IMR-90 (cell line): ENCODE data around the gene FDXR. TPM values are rescaled to one million over a fixed set of nuclear protein-coding genes. Genes with fewer than 3 reads are reported as not detected.

Experiments used
- ATAC-seq: fragments of 200-7000 bp; cut with Tn5 transposase; 2 replicates; pipeline ENCODE4 v1.9.1; 2020; ENCODE audit warnings: low read depth, mild to moderate bottlenecking, moderate library complexity
- BruUV-seq: library from RNA; stranded (reverse); fragments of 400-500 nt; replicated peaks from 2 replicates; lab custom pipeline; 2021; lab: Mats Ljungman, UMichigan
- CTCF ChIA-PET: fragments of 300-600 bp; formaldehyde crosslinking; extraction: SDS; loops from one replicate; lab custom pipeline; 2021; ENCODE audit warnings: antibody characterized with exemption; lab: Yijun Ruan, JAX
- POLR2A ChIA-PET: fragments of 300-600 bp; sonication (Branson Sonifier 250); formaldehyde crosslinking; loops from one replicate; lab custom pipeline; 2022; ENCODE audit warnings: antibody characterized with exemption; ENCODE audit not compliant: unreplicated experiment; lab: Charles Lee
- DNase-seq: peaks from one replicate; pipeline ENCODE4 v3.0.0; 2013
- H2AFZ ChIP-seq: replicated peaks from 2 replicates; pipeline ENCODE3; 2013; ENCODE audit warnings: low read length, mild to moderate bottlenecking; ENCODE audit not compliant: poor library complexity
- H2AK5ac ChIP-seq: 2 replicates; pipeline ENCODE4 v1.6.1; 2013; ENCODE audit warnings: low read depth, low read length, inconsistent platforms
- H2AK9ac ChIP-seq: replicated peaks from 2 replicates; pipeline ENCODE3; 2013; ENCODE audit warnings: mild to moderate bottlenecking, low read depth, low read length, moderate library complexity; ENCODE audit not compliant: poor library complexity
- H2BK120ac ChIP-seq: 2 replicates; pipeline ENCODE4 v1.6.1; 2013; ENCODE audit warnings: low read depth, low read length, inconsistent platforms
- H2BK15ac ChIP-seq: 3 replicates; pipeline ENCODE4 v1.6.1; 2013; ENCODE audit warnings: low read depth, low read length, inconsistent platforms
- H2BK20ac ChIP-seq: 2 replicates; pipeline ENCODE4 v1.6.1; 2013; ENCODE audit warnings: low read depth, mild to moderate bottlenecking, inconsistent platforms, low read length, moderate library complexity
- H2BK5ac ChIP-seq: 2 replicates; pipeline ENCODE4 v1.6.1; 2013; ENCODE audit warnings: mild to moderate bottlenecking, low read depth, low read length, inconsistent platforms; ENCODE audit not compliant: poor library complexity, severe bottlenecking
- H3K14ac ChIP-seq: replicated peaks from 2 replicates; pipeline ENCODE4 v1.6.1; 2013; ENCODE audit warnings: low read depth, low read length, inconsistent platforms
- H3K18ac ChIP-seq: 2 replicates; pipeline ENCODE4 v1.6.1; 2013; ENCODE audit warnings: low read depth, low read length, control low read depth
- H3K23ac ChIP-seq: 2 replicates; pipeline ENCODE4 v1.6.1; 2013; ENCODE audit warnings: low read depth, low read length, inconsistent platforms
- H3K27ac ChIP-seq: 2 replicates; pipeline ENCODE4 v1.5.1; 2013; ENCODE audit warnings: mild to moderate bottlenecking, control low read depth, low read length; ENCODE audit not compliant: insufficient read depth
- H3K27me3 ChIP-seq: 2 replicates; pipeline ENCODE4 v1.6.1; 2013; ENCODE audit warnings: low read length; ENCODE audit not compliant: control insufficient read depth, insufficient read depth
- H3K36me3 ChIP-seq: 2 replicates; pipeline ENCODE4 v1.6.1; 2013; ENCODE audit warnings: low read length, mixed read lengths; ENCODE audit not compliant: control insufficient read depth, insufficient read depth
- H3K4ac ChIP-seq: 2 replicates; pipeline ENCODE4 v1.6.1; 2013; ENCODE audit warnings: low read depth, low read length, inconsistent platforms
- H3K4me1 ChIP-seq: 2 replicates; pipeline ENCODE4 v1.6.1; 2013; ENCODE audit warnings: low read length, mixed read lengths; ENCODE audit not compliant: control insufficient read depth, insufficient read depth
- H3K4me2 ChIP-seq: 2 replicates; pipeline ENCODE4 v1.6.1; 2013; ENCODE audit warnings: low read depth, mild to moderate bottlenecking, control low read depth, low read length, moderate library complexity
- H3K4me3 ChIP-seq: 2 replicates; pipeline ENCODE4 v1.5.1; 2013; ENCODE audit warnings: low read depth, mild to moderate bottlenecking, control low read depth, low read length, moderate library complexity; ENCODE audit not compliant: insufficient read depth
- H3K56ac ChIP-seq: 2 replicates; pipeline ENCODE4 v1.6.1; 2013; ENCODE audit warnings: low read length, inconsistent platforms; ENCODE audit not compliant: insufficient read depth; ENCODE audit errors: extremely low read depth
- H3K79me1 ChIP-seq, 2 experiments: 2 replicates each; pipeline ENCODE4 v1.6.1; 2013; ENCODE audit warnings: low read length in 2 of 2, inconsistent platforms in 1 of 2, low read depth in 1 of 2
- H3K9ac ChIP-seq: 2 replicates; pipeline ENCODE4 v1.6.1; 2013; ENCODE audit warnings: low read depth, low read length, control low read depth
- H3K9me1 ChIP-seq: 2 replicates; pipeline ENCODE4 v1.6.1; 2013; ENCODE audit warnings: low read length, inconsistent platforms; ENCODE audit not compliant: insufficient read depth
- H3K9me3 ChIP-seq: 2 replicates; pipeline ENCODE4 v1.6.1; 2013; ENCODE audit warnings: low read length; ENCODE audit not compliant: control insufficient read depth, insufficient read depth
- H4K20me1 ChIP-seq: 2 replicates; pipeline ENCODE4 v1.6.1; 2013; ENCODE audit warnings: low read length, inconsistent platforms; ENCODE audit not compliant: insufficient read depth
- H4K5ac ChIP-seq: 2 replicates; pipeline ENCODE4 v1.6.1; 2013; ENCODE audit warnings: mild to moderate bottlenecking, low read depth, low read length, control low read depth
- H4K8ac ChIP-seq, 2 experiments: 2 replicates each; pipeline ENCODE4 v1.6.1; 2013; ENCODE audit warnings: low read depth in 2 of 2, low read length in 2 of 2, control low read depth in 1 of 2, inconsistent platforms in 1 of 2
- H4K91ac ChIP-seq: 2 replicates; pipeline ENCODE4 v1.6.1; 2013; ENCODE audit warnings: low read depth, low read length, inconsistent platforms; ENCODE audit not compliant: insufficient read depth
- CEBPB ChIP-seq: IDR thresholded peaks from 2 replicates; pipeline ENCODE4 v1.6.1; 2012; ENCODE audit warnings: low read depth, low read length, improper control_type of control experiment
- ELK1 ChIP-seq: fragments of 150-350 bp; IDR thresholded peaks from 2 replicates; pipeline ENCODE4 v1.6.1; 2016; ENCODE audit warnings: low read depth, mild to moderate bottlenecking, low read length, moderate library complexity, borderline replicate concordance
- MAZ ChIP-seq: IDR thresholded peaks from 2 replicates; pipeline ENCODE4 v1.6.1; 2012; ENCODE audit warnings: low read depth, mild to moderate bottlenecking, low read length, improper control_type of control experiment, moderate library complexity, borderline replicate concordance
- MXI1 ChIP-seq: IDR thresholded peaks from 2 replicates; pipeline ENCODE4 v1.6.1; 2012; ENCODE audit warnings: low read depth, mild to moderate bottlenecking, low read length, moderate library complexity, borderline replicate concordance
- NFE2L2 ChIP-seq: fragments of 150-350 bp; IDR thresholded peaks from 2 replicates; pipeline ENCODE4 v1.6.1; 2016; ENCODE audit warnings: low read depth, mild to moderate bottlenecking, low read length
- RAD21 ChIP-seq: IDR thresholded peaks from 2 replicates; pipeline ENCODE4 v1.6.1; 2012; ENCODE audit warnings: low read length, improper control_type of control experiment
- RCOR1 ChIP-seq: IDR thresholded peaks from 2 replicates; pipeline ENCODE4 v1.6.1; 2012; ENCODE audit warnings: mild to moderate bottlenecking, low read length, improper control_type of control experiment; ENCODE audit not compliant: insufficient replicate concordance
- RFX5 ChIP-seq: IDR thresholded peaks from 2 replicates; pipeline ENCODE4 v1.8.0; 2012; ENCODE audit warnings: low read depth, mild to moderate bottlenecking, low read length, moderate library complexity
- SMC3 ChIP-seq: fragments of 150-350 bp; IDR thresholded peaks from 2 replicates; pipeline ENCODE4 v1.6.1; 2016; ENCODE audit warnings: low read depth, mild to moderate bottlenecking, antibody characterized with exemption, low read length, moderate library complexity
- WGBS, 2 experiments: methylation state at CpG; one replicate each; pipeline versions ENCODE4 v1.1.5 to v1.1.7; 2013; ENCODE audit warnings: missing lambda C conversion rate in 2 of 2; ENCODE audit not compliant: insufficient read length in 1 of 2; ENCODE audit errors: extremely low coverage in 2 of 2; 5-methylcytosine and 5-hydroxymethylcytosine counted together
- dilution Hi-C: fragments of 300-500 bp; cut with HindIII; formaldehyde crosslinking; loops from one replicate; pipeline ENCODE4 v1.14.3; 2018; ENCODE audit warnings: low sequenced_read_pairs; ENCODE audit not compliant: unreplicated experiment
- in situ Hi-C: fragments of 300-500 bp; cut with MboI; formaldehyde crosslinking; loops from 3 replicates; pipeline ENCODE4 v1.14.3; 2019; ENCODE audit warnings: low sequenced_read_pairs, inconsistent platforms, mixed read lengths
- intact Hi-C: fragments of 100-400 bp; cut with micrococcal nuclease; formaldehyde crosslinking; loops from 2 replicates; pipeline ENCODE4 v1.10.0; 2022
- polyA plus RNA-seq, 3 experiments: library from polyadenylated mRNA; depleted of rRNA; stranded (reverse); fragments of >200 nt; gene quantifications; 2 replicates each; pipeline ENCODE4 v1.2.3, GENCODE V29; 2012; ENCODE audit warnings: low replicate concordance in 1 of 3
- total RNA-seq: library from RNA; depleted of rRNA; stranded (reverse); fragments of >200 nt; gene quantifications from 2 replicates; pipeline ENCODE4 v1.2.3, GENCODE V29; 2012
- TF ChIP-seq, protein P1 (sequence below): fragments of 150-350 bp; IDR thresholded peaks from 2 replicates; pipeline ENCODE4 v1.6.1; 2017; ENCODE audit warnings: mild to moderate bottlenecking, antibody characterized with exemption, low read length, low read depth
- TF ChIP-seq, protein P2 (sequence below): conservative IDR thresholded peaks from 2 replicates; pipeline ENCODE4 v1.5.1; 2012; ENCODE audit warnings: mild to moderate bottlenecking, low read depth, low read length, improper control_type of control experiment

Gene FDXR
- total and polyA plus RNA-seq, 2 of the 4 experiments (the other 2 are of a cell fraction), result 12.4 to 18.6 TPM

- Histone ChIP-seq H3K9ac (no peak overlapping the region), H4K8ac (no peak overlapping the region), H3K23ac (no peak overlapping the region), H3K36me3 (no peaks in the 10 kb centered on the region), H2AK5ac (no peak overlapping the region), H3K18ac (no peak overlapping the region), H4K5ac (no peak overlapping the region), H2BK120ac (no peak overlapping the region), H3K4me3 (no peak overlapping the region), H2BK15ac (no peak overlapping the region), H3K4me2 (no peak overlapping the region), H2AK9ac (no peak overlapping the region), H4K91ac (no peak overlapping the region), H2AFZ (peak overlapping the region; percentile 19), H3K4ac (no peak overlapping the region), H3K56ac (no peak overlapping the region), H3K27ac (no peak overlapping the region), H2BK5ac (no peak overlapping the region), H3K14ac (no peak overlapping the region), H3K4me1 (peaks cover 2% of the 10 kb centered on the region; the same call in 1 of the 2 replicates), H3K9me3 (no peaks in the 10 kb centered on the region), H4K20me1 (no peaks in the 10 kb centered on the region), H3K27me3 (peaks cover 82% of the 10 kb centered on the region), H3K79me1 (no peaks in the 10 kb centered on the region), H2BK20ac (no peak overlapping the region), H3K9me1 (no peaks in the 10 kb centered on the region)
- DNase-seq (no peak), ATAC-seq (no peak)
- dilution Hi-C loops (no loop called here), in situ Hi-C loops (no loop called here), intact Hi-C loops (no loop called here)
- CTCF ChIA-PET, result no interaction called here
- POLR2A ChIA-PET, result no interaction called here
- no TSS peak for BruUV-seq
- WGBS, 2 experiments, result 66% methylated on average over 9 of the region's 20 CpGs; no CpG with 5 or more reads in 1 of the 2 experiments
- TF ChIP-seq MAZ, result no peak
- no peak for TF ChIP-seq ELK1
- TF ChIP-seq, protein P1, sequence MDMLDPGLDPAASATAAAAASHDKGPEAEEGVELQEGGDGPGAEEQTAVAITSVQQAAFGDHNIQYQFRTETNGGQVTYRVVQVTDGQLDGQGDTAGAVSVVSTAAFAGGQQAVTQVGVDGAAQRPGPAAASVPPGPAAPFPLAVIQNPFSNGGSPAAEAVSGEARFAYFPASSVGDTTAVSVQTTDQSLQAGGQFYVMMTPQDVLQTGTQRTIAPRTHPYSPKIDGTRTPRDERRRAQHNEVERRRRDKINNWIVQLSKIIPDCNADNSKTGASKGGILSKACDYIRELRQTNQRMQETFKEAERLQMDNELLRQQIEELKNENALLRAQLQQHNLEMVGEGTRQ, result no peak
- TF ChIP-seq CEBPB, result no peak
- no peak for TF ChIP-seq SMC3
- TF ChIP-seq MXI1, result no peak
- no peak for TF ChIP-seq RAD21
- TF ChIP-seq RFX5, result no peak
- TF ChIP-seq, protein P2, sequence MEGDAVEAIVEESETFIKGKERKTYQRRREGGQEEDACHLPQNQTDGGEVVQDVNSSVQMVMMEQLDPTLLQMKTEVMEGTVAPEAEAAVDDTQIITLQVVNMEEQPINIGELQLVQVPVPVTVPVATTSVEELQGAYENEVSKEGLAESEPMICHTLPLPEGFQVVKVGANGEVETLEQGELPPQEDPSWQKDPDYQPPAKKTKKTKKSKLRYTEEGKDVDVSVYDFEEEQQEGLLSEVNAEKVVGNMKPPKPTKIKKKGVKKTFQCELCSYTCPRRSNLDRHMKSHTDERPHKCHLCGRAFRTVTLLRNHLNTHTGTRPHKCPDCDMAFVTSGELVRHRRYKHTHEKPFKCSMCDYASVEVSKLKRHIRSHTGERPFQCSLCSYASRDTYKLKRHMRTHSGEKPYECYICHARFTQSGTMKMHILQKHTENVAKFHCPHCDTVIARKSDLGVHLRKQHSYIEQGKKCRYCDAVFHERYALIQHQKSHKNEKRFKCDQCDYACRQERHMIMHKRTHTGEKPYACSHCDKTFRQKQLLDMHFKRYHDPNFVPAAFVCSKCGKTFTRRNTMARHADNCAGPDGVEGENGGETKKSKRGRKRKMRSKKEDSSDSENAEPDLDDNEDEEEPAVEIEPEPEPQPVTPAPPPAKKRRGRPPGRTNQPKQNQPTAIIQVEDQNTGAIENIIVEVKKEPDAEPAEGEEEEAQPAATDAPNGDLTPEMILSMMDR, result no peak
- no peak for TF ChIP-seq NFE2L2
- no peak for TF ChIP-seq RCOR1
These were observed 19.4 kb upstream of the FDXR start for GRCh38 chr17:74892013-74892841.
